ENCODE results near the gene HEXIM1. TPM values are rescaled to one million over a fixed set of nuclear protein-coding genes. Genes with fewer than 3 reads are reported as not detected.

HEXIM1 gene
- total RNA-seq, 1 donor from 2014 or later, result 8.6 TPM

DNA sequence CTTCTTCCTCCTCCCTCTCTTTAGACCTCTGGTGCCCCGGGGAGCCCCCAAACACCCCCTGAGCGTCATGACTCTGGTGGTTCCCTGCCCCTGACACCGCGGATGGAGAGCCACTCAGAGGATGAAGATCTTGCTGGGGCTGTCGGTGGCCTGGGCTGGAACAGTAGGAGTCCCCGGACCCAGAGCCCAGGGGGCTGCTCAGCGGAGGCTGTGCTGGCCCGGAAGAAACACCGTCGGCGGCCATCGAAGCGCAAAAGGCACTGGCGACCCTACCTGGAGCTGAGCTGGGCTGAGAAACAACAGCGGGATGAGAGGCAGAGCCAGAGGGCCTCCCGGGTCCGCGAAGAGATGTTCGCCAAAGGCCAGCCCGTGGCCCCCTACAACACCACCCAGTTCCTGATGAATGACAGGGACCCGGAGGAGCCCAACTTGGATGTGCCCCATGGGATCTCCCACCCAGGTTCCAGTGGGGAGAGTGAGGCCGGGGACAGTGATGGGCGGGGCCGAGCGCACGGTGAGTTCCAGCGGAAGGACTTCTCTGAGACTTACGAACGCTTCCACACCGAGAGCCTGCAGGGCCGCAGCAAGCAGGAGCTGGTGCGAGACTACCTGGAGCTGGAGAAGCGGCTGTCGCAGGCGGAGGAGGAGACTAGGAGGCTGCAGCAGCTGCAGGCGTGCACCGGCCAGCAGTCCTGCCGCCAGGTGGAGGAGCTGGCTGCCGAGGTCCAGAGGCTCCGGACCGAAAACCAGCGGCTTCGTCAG is 20.9 kb downstream of the HEXIM1 start:
- DNase-seq (ENCODE audit: low spot score in 2 of 2) (no peak), FAIRE-seq (no peak)

DNA sequence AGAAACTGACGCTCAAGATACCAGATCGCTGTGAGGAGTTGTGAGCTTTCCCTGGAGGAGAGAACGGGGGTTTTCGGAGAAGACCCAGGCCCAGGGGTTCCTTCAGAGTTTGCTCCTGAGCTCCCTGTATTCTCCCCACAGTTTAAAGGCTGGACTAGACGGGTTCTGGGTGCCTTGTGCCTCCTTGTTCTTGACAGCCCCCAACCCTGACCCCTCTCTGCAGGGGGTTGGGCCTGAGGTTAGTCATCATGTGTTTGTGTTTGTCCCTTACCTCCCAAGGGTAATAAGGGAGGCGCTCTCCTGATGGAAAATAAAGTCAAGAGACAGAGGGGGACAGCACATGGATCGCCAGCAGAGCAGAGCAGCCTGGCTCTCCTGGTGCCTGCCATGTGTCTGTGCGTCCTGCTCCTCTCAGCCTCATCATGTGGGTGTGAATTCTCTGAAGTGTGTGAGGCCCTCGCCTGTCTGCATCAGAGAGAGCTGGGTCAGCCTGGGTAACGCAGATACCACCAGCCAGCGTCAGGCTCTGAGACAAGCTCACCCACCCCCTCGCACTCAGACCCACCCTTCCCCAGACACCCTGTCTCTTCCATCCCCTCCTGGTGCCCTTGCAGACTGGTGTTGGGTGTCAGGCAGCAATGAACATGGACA is 22.1 kb downstream of the HEXIM1 start:
- DNase-seq (ENCODE audit: low spot score in 2 of 2), result peak in 1 of 2 donors; percentile 29

DNA sequence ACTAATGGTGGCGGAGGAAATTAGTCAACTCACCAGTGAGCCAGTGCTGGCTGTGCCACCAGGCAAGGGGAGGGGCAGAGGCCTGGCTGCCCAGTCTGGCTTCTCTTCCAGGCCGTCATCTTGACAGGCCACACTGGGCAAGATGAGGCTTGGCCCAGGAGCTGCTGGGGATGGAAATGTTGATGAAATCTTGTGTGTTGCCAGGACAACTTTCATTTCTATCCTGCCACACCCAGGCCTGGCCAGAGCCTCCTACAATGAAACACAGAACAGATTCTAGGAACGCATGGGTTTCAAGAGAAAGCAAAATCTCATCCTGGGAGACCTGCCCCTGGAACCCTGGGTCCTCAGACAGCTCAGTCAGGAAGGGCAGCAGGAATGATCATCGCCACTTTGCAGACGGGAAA is 22.7 kb downstream of the HEXIM1 start:
- FAIRE-seq, result no peak

More for the DNA sequence above, 22.1 kb downstream of the HEXIM1 start:
- FAIRE-seq, result no peak

DNA sequence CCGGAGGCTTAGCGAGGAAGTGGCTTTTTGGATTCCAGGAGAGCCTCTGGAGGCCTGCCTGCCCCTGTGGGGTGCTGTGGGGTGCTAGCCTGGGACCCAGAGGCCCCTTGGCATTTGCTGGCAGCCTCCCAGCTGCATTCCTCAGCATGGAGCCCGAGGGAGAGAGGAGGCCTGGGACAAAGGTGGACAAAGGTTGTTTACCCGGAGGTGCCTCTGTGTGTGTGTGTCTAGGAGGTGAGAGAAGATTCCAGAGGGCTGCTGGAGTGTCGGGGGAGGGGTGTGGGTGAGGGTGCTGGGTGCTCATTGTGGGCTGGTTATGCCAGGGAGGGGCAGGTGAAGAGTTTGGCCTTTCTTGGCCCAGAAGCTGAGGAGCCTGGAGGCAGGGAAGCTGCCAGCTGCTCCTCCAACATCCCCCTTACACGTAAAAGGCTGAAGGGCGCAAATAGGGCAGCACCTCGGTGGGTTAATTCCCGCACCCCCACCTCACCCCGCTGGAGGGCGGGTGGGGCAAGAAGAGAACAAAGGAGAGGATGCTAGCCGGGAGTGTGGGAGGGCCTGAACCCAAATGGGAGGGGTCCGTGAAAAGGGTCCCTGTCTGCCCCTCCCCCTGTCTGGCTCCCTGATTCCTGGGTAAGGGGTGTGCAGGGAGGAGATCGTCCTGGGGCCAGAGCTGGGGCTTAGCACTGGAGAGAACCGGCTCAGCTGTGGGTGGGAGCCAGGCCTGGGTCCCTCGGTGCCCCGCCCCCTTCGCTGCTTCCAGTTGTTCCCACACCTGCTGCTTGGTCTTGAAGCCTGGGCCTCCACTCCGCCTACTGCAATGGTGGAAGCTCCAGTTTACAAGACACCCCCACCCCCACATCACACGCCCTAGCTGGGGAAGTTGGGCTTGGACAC is 23.3 kb downstream of the HEXIM1 start:
- FAIRE-seq, result no peak

More for the DNA sequence above, 22.7 kb downstream of the HEXIM1 start:
- peak in 1 of 2 donors; percentile 60 for DNase-seq (ENCODE audit: low spot score in 2 of 2)

DNA sequence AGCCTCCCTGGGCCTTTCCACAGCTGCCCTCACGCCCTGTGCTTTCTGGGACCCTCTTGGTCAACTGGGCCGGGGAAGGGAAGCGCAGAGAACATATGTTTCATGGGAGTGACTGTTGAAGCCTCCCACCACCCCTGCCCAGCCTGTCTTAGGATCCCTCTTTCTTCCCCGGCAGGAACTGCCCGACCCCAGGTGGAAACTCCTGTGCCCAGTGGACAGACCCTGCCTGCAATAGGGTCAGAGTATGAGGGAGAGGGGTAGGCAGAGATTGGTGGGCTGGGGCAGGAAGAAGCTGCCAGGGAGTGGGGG is 23.9 kb downstream of the HEXIM1 start:
- DNase-seq (ENCODE audit: low spot score in 2 of 2) (no peak), FAIRE-seq (no peak)

More for the DNA sequence above, 23.3 kb downstream of the HEXIM1 start:
- DNase-seq (ENCODE audit: low spot score in 2 of 2), result no peak

DNA sequence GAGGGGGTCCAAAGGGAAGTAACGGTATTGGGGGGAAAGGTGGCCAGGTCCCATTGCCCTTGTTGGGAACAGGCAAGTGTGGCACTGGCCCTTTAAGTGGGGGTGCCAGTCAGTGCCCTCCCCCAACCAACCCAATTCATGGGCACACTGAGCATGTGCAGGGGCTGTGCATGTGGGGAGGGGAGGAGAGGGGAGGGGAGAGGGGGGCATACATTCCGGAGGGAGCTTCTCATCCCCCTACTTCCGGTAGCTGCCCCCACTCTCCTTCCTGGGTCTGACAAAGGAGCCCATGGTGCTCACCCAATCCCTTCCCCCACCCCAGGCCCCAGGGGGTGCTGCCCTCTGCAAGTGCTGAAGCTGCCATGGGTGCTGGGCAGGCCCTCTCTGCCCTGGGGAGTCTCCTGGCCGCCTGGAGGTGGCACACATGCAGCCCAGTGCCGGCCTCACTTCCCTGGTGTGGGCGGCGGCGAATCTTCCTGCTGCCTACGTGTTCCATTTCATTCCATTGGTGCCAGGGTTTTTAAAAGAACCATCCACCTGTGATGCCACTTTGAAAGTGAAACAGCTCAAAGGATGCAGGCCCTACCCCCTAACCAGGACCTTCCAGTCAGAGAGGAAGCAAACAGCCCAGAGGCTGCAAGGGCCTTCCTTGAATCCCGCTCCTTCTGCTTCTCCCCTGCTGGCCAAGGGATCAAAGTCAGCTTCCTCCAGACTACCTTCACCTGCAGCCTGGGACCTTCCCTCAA is 24.4 kb downstream of the HEXIM1 start:
- DNase-seq (ENCODE audit: low spot score in 2 of 2), result peak; percentile 75 to 78
- FAIRE-seq, result no peak

DNA sequence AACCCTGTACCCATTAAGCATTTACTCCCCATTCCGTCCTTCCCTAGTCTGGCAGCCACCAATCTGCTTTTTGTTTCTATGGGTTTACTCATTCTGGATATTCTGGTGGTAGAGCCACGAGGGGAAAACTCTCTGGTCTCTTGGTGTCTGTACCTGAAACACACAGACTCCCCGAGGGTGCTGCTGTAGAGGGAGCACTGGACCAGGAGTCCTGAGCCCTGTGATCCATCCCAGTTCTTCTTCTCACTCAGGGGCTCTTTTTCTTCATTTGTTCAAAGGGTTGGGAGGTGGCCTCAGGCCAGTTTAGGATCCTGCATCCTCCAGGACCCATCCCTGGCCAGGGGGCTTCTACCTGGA is 27.5 kb downstream of the HEXIM1 start:
- no peak for FAIRE-seq
- DNase-seq (ENCODE audit: low spot score in 2 of 2), result no peak

DNA sequence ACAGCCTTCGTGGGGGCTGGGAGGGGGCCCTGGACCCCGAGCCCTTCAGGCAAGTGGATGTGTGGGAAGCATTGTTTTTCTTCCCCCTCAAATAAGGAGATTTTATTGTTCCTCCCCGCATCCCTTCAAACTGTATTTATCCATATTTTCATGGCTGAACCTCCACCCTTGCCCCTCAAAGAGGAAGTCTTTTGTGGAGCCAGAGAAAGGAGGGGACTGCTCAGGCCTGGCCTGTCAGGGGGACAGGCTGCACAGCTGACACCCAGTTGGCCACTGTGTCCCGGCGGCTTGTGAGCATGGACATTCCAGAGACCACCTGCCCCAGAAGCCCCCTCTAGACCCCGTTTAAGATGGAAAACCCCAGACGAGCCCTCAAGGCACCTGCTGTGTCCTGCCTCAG is 29.3 kb downstream of the HEXIM1 start:
- DNase-seq (ENCODE audit: low spot score in 2 of 2) (no peak), FAIRE-seq (no peak)

DNA sequence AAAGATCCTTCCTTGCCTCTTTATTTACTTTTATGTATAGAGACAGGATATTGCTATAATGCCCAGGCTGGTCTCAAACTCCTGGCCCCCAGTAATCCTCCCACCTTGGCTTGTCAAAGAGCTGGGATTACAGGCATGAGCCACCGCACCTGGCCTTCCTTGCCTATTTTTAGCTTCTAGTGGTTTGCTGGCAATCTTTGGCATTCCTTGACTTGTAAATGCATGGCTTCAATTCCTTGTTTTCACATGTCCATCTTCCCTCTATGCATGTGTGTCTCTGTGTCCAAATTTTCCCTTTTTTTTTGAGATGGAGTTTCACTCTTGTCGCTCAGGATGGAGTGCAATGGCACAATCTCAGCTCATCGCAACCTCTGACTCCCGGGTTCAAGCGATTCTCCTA is 35.9 kb downstream of the HEXIM1 start:
- FAIRE-seq (no peak), DNase-seq (ENCODE audit: low spot score in 2 of 2) (no peak)

DNA sequence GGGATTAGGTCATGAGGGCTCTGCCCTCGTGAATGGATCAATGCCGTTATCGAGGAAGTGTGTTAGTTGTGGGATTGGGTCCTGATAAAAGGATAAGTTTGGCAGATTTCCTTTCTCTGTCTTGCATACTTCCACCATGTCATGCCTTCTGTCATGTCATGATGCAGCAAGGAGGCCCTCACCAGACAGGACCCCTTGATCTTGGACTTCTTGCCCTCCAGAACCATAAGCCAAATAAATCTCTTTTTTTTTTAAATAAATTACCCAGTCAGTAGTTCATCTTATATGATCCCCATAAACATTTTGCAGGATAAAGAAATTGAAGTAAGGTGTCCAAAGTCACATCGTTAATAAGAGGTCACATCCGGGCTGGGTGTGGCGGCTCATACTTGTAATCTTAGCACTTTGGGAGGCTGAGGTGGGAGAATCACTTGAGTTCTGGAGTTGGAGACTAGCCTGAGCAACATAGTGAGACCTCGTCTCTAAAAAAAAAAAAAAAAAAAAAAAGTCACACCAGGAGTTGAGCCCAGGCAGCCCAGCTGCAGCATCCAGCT is 38.6 kb downstream of the HEXIM1 start:
- no peak for FAIRE-seq
- no peak for DNase-seq (ENCODE audit: low spot score in 2 of 2)

DNA sequence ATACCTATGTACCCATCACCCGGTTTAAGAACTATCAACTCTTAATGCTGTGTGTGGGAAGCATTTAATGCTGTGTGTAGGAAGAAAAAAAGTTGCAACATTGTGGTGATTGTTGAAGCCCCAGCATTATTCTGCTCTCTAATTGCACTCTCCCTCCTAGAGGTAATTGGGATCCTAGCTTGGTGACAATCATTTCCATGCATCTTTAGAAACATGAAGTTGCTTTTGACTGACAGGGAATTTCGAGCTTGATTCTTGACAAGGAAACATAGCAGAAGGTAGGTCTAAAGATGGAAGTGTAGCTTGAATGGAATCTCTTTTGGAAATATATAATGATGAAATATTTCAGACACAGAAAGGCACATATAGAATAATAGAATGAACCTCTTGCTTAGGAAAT is 40.7 kb downstream of the HEXIM1 start:
- DNase-seq (ENCODE audit: low spot score in 2 of 2) (no peak), FAIRE-seq (no peak)

DNA sequence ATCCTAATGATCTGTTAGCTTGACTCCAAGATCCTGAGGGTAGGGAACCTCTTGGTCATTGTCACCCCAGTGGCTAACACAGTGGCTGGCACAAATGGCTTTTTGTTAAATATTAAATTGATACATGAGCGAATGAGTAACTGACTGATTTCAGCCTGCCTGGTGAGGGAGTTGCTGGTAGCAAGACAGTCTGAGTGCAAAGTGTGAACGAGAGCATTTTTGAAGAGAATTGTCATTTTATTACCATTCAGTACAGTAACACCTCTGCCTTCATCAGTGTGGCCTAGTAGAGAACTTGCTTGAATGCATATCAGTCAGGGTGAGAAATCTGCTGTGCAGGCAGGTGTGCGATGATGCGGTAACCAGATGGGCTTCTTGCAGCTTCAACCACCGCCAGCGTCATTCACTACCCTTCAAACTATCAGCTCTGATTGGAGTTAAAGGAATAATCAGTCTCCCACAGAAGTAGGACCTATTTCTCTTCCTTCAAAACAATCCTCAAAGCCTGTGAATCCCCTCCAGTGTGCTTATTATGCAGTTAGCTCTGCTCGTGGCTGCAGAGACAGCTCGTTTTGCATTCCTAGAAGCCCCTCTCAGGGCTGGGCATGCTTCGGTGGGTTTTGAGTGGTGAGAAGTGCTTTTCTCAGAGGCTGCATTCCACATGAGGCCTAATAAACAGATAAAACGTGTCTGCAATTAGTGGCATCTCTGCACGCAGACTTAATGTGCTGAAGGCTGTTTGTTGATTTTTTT is 42.4 kb downstream of the HEXIM1 start:
- DNase-seq (ENCODE audit: low spot score in 2 of 2) (no peak), FAIRE-seq (no peak)

DNA sequence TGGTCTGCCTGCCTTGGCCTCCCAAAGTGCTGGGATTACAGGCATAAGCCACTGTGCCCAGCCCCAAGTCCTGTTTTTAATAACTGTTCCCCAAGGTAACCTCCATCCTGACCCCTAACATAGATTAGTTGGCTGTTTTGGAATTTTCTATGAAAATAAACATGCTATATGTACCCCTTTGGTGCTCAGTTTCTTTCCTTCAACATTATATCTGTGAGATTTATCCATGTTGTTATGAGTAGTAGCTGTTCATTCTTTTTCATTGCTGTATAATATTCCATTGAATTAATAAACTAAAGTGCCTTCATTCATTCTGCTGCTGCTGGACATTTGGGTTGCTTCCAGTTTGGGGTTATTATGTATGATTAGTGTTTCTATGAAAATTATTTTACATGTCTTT is 47.1 kb downstream of the HEXIM1 start:
- no peak for FAIRE-seq
- no peak for DNase-seq (ENCODE audit: low spot score in 2 of 2)

DNA sequence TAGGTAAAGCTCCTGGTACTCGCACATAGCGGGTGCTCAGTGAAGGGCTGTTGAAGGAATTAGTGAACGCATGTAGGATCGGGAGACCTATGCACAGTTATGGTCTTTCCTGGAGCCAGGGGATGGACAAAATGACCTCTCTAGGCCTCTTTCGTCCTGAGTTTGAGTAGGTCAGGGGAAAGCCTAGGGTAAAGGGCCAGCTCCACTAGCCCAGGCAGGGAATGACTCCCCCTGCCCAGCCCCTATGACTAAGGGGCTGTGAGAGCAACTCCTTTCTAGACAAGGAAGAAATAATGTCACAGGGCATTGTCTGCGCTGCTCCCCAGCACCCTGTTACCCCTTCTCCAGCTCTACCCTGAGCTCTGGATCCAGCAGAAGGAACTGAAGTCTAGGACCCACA is 48.8 kb downstream of the HEXIM1 start:
- no peak for DNase-seq (ENCODE audit: low spot score in 2 of 2)
- FAIRE-seq, result no peak

DNA sequence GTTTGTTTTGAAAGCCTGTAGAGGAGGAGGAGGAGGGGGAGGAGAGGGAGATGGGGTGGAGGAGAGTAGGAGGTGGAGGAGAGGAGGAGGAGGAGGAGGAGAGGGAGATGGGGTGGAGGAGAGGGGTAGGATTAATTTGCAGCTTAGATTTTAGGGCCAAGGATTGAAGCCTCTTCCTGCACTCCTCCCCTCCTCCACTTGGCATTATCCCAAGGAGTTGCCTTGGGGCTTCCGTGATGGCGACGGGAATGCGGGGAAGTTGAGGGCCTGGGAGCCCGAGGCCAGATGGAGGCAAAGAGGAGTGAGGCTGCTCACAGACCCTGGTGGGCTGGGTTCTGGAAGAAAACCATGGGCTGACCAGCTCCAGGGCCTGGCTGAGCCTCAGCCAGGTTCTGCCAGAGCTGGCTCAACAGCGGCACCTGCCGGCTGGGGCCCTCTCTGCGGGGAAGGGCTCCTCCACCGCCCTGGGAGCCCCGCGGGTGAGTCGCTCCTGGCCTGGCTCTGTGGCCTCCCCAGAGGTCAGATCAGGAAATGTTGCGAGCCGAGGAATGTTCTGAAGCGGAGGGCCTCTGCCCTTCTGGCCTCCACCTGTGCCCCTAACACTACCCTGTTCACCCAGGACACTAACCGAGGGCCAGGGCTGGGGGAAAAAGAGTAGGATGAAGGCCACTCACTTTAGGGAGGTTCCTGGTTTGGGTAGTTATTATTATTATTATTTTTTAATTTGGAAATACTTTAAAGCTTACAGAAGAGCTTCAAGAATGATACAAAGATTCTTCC is 49.5 kb downstream of the HEXIM1 start:
- no peak for FAIRE-seq

DNA sequence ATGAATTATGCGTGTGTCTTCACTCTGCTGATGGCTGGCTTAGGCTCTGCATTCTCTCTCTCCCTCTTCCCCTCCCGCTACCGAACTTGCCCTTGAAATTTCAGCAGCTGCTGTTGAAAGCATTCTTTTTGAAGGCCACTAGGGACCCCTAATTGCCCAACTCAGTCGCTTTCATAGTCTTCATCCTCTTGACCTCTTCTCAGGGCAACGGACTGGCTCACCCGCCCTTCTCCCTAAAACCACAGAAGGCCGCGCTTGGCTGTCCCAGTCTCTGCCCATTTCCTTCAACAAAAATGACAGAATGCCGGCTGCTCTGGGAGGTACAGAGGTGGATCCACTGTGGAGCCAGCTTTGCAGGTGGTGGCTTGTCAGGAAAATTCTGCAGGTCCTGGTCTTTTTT is 52.4 kb downstream of the HEXIM1 start:
- no peak for FAIRE-seq
- no peak for DNase-seq (ENCODE audit: low spot score in 2 of 2)

More for the DNA sequence above, 49.5 kb downstream of the HEXIM1 start:
- peak; percentile 58 to 80 for DNase-seq (ENCODE audit: low spot score in 2 of 2)

DNA sequence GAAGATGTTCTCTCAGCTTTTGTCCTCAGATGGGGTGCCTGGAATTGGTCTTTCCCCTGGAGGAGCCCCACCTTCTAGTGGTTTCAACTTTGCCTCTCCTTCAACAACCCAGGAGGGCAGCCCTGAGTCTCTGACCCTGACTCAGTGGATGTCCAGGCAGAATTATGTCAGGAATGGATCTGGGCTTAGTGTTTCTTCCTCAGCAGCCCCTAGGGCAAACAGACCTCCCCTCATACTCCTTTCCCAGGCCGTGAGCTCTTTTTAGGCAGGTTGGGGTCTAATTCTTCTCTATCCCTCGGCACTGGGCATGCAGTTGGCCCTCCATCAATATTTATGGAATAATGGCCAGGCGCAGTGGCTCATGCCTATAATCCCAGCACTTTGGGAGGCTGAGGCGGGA is 53.2 kb downstream of the HEXIM1 start:
- DNase-seq (ENCODE audit: low spot score in 2 of 2) (no peak), FAIRE-seq (no peak)

Data from frontal cortex (tissue), 4 donors.